Kidney (tissue), 14 donors: Measurements from ENCODE around the gene DNAJC15. TPM values are rescaled to one million over a fixed set of nuclear protein-coding genes. Genes with fewer than 3 reads are reported as not detected.

Source experiments
- DNase-seq, 5 donors: peaks; one replicate each; pipeline ENCODE4 v3.0.0-alpha.2; 2013 to 2020
- FAIRE-seq: peaks from 2 replicates; lab custom pipeline; 2012; peaks lifted over from hg19 to GRCh38; lab: Jason Lieb, UNC
- H3K27ac ChIP-seq, 2 donors: one replicate each; pipeline ENCODE4 v1.7.0; 2013; ENCODE audit warnings: low read depth in 2 of 2, low read length in 2 of 2, inconsistent platforms in 1 of 2
- H3K27me3 ChIP-seq: one replicate; pipeline ENCODE4 v1.7.1; 2013; ENCODE audit warnings: low read length, inconsistent platforms; ENCODE audit not compliant: control insufficient read depth, insufficient read depth
- H3K36me3 ChIP-seq, 3 donors: one replicate each; pipeline versions ENCODE4 v1.7.0 to v1.7.1; 2013; ENCODE audit warnings: low read length in 3 of 3, control low read depth in 1 of 3, inconsistent platforms in 1 of 3; ENCODE audit not compliant: insufficient read depth in 3 of 3, control insufficient read depth in 2 of 3
- H3K4me1 ChIP-seq, 3 donors: one replicate each; pipeline versions ENCODE4 v1.7.0 to v1.7.1; 2013; ENCODE audit warnings: low read length in 3 of 3, inconsistent platforms in 1 of 3, low read depth in 1 of 3; ENCODE audit not compliant: control insufficient read depth in 2 of 3, insufficient read depth in 2 of 3
- H3K4me3 ChIP-seq, 3 donors: one replicate each; pipeline versions ENCODE4 v1.7.0 to v1.8.1; 2013; ENCODE audit warnings: low read length in 3 of 3, control low read depth in 1 of 3, inconsistent platforms in 1 of 3
- H3K9ac ChIP-seq, 3 donors: one replicate each; pipeline versions ENCODE4 v1.7.0 to v1.7.1; 2013; ENCODE audit warnings: low read length in 3 of 3, control low read depth in 1 of 3, inconsistent platforms in 1 of 3
- H3K9me3 ChIP-seq, 3 donors: one replicate each; pipeline versions ENCODE4 v1.7.0 to v1.7.1; 2013; ENCODE audit warnings: low read length in 3 of 3, control low read depth in 1 of 3, inconsistent platforms in 1 of 3; ENCODE audit not compliant: control insufficient read depth in 2 of 3, insufficient read depth in 1 of 3
- intact Hi-C: fragments of 100-400 bp; cut with DNase I; formaldehyde crosslinking; loops from one replicate; pipeline ENCODE4 v1.11.1; 2022
- polyA plus RNA-seq: library from polyadenylated mRNA; stranded (reverse); fragments of 350-450 nt; fragmentation: Illumina TruSeq; extraction: RNeasy Lipid Tissue Mini Kit (QIAGEN cat#74804); gene quantifications from one replicate; pipeline ENCODE4 v1.2.3, GENCODE V29; 2014; ENCODE audit warnings: low read depth, low replicate concordance; ENCODE audit not compliant: insufficient read depth
- total RNA-seq: library from RNA; stranded (reverse); fragmentation: NEBNext Ultra II Directional; extraction: Animal tissue kit (Norgen Biotek cat#: 25700); gene quantifications from one replicate; pipeline ENCODE4 v1.2.1, GENCODE V29; 2021
- TF ChIP-seq, protein P1 (sequence below): IDR thresholded peaks from 3 replicates; pipeline ENCODE4 v1.5.1; 2012; ENCODE audit warnings: mild to moderate bottlenecking, moderate library complexity, borderline replicate concordance; ENCODE audit not compliant: insufficient read depth; ENCODE audit errors: extremely low read depth
- donor health status: control.
- donor health status: control.
- donor health status: control.
- donor health status: control.
- donor health status: control.
- donor health status: DM: yes; HTN: yes; CAD: no.
- donor health status: Normal renal cell carcinoma (clear cell type).

Gene DNAJC15
- total and polyA plus RNA-seq, 2 donors from 2014 or later, result 18.8 to 31.0 TPM

DNA sequence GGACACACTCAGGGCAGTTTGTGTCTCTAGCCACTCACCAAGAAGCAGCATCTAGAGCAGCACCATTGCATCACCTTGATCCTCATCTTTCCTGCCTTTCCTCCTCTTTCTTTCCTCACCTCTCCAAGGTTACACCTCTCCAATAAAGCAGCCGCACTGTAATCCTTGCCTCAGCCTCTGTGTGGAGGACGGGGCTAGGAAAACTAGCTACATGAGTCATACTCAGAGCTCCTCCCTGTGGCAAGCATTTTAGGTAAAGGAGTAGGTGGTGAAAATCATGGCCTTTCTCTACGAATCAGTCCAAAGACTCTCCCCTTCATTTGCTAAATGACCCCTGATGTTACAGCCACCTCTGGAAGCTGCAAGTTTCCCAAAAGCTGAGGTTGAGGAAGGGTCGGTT lies 108.9 kb downstream of the DNAJC15 start:
- no peaks in the 10 kb centered on the region for H3K36me3 ChIP-seq
- H3K27ac ChIP-seq, result no peak overlapping the region
- H3K9ac ChIP-seq, result no peak overlapping the region
- intact Hi-C loops, result no loop called here
- no peaks in the 10 kb centered on the region for H3K27me3 ChIP-seq
- H3K4me3 ChIP-seq, result no peak overlapping the region
- FAIRE-seq (peak; percentile 6), DNase-seq (peak in 3 of 5 donors; percentile 29 to 73 (median 72))
- H3K4me1 ChIP-seq, result no peaks in the 10 kb centered on the region
- no peaks in the 10 kb centered on the region for H3K9me3 ChIP-seq
- TF ChIP-seq, protein P1, sequence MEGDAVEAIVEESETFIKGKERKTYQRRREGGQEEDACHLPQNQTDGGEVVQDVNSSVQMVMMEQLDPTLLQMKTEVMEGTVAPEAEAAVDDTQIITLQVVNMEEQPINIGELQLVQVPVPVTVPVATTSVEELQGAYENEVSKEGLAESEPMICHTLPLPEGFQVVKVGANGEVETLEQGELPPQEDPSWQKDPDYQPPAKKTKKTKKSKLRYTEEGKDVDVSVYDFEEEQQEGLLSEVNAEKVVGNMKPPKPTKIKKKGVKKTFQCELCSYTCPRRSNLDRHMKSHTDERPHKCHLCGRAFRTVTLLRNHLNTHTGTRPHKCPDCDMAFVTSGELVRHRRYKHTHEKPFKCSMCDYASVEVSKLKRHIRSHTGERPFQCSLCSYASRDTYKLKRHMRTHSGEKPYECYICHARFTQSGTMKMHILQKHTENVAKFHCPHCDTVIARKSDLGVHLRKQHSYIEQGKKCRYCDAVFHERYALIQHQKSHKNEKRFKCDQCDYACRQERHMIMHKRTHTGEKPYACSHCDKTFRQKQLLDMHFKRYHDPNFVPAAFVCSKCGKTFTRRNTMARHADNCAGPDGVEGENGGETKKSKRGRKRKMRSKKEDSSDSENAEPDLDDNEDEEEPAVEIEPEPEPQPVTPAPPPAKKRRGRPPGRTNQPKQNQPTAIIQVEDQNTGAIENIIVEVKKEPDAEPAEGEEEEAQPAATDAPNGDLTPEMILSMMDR, result peak; percentile 52

DNA sequence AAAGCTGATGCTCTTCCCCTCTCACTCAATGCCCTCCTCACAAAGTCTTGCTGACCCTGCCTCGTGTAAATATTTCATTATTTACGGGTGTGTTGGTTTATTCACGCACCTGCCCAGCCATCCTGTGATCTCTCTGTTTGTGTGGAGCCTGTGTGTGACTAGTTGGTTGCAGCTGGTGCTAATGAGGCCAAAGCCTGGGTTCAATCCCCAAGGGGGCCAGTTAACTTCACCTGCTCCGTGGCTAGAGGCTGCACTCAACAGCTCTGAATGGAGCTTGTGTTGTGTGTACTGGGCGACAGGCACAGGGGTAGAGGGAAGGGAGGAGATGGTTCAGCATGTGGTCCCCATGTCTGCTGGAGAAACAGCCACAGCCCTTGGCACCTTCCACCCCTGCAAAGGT lies 109.5 kb downstream of the DNAJC15 start:
- FAIRE-seq (no peak), DNase-seq (no peak)
- Histone ChIP-seq H3K9ac (no peak overlapping the region), H3K4me1 (no peaks in the 10 kb centered on the region), H3K27me3 (no peaks in the 10 kb centered on the region), H3K36me3 (no peaks in the 10 kb centered on the region), H3K9me3 (no peaks in the 10 kb centered on the region), H3K4me3 (no peak overlapping the region), H3K27ac (no peak overlapping the region)
- intact Hi-C loops, result no loop called here
- TF ChIP-seq, protein P1, result no peak

DNA sequence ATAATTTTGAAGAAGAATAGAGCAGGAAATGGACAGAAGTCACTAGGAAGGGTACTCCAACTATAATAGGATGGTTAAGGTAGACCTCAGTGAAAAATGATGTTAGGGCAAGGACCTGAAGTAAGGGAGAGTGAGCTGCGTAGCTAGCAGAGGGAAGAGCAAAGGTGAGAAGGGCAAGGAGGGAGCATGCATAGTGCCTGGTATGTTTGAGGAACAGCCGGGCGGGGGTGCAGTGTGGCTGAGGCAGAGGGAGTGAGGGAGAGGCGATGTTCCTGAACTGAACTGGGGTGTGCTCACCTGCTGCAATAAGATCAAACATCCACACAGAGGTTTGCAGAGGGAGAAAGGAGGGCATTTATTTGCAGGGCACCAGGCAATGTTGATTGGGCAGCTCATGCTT lies 110.4 kb downstream of the DNAJC15 start:
- no peak for DNase-seq
- TF ChIP-seq, protein P1, result no peak
- FAIRE-seq, result no peak
- no peak overlapping the region for H3K4me3 ChIP-seq
- no peaks in the 10 kb centered on the region for H3K27me3 ChIP-seq
- no peak overlapping the region for H3K9ac ChIP-seq
- no peaks in the 10 kb centered on the region for H3K36me3 ChIP-seq
- no peak overlapping the region for H3K27ac ChIP-seq
- no peaks in the 10 kb centered on the region for H3K9me3 ChIP-seq
- H3K4me1 ChIP-seq, result no peaks in the 10 kb centered on the region
- intact Hi-C loops, result no loop called here

DNA sequence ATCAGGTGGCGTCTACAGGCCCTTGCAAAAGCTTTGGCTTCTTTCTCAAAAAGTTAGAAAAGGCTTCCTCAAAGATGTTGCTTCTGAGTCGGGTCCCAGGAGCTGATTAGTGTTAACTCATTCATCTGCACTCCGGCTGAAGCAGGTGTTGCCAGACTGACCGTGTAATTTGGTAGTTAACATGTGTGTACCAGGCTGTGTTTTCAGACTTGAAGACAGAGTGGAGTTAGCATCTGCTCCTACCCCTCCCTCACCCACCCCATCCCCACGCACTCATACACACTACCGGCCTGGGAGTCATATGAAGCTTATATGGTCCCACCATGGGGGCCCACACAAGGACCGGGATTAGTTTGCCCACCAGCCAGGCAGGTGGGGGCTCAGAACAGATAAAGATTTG lies 111.5 kb downstream of the DNAJC15 start:
- TF ChIP-seq, protein P1, result no peak
- H3K9ac ChIP-seq, result no peak overlapping the region
- no peaks in the 10 kb centered on the region for H3K27me3 ChIP-seq
- DNase-seq (no peak), FAIRE-seq (no peak)
- H3K4me1 ChIP-seq, result no peaks in the 10 kb centered on the region
- no peaks in the 10 kb centered on the region for H3K36me3 ChIP-seq
- H3K9me3 ChIP-seq, result no peaks in the 10 kb centered on the region
- intact Hi-C loops, result no loop called here
- no peak overlapping the region for H3K27ac ChIP-seq
- no peak overlapping the region for H3K4me3 ChIP-seq
